ENCODE measurements around the gene DGAT2L6.
A peak's percentile ranks its signal among the peaks of the same experiment; 100 is the strongest.

The DGAT2L6 gene, protein sequence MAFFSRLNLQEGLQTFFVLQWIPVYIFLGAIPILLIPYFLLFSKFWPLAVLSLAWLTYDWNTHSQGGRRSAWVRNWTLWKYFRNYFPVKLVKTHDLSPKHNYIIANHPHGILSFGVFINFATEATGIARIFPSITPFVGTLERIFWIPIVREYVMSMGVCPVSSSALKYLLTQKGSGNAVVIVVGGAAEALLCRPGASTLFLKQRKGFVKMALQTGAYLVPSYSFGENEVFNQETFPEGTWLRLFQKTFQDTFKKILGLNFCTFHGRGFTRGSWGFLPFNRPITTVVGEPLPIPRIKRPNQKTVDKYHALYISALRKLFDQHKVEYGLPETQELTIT

DNA sequence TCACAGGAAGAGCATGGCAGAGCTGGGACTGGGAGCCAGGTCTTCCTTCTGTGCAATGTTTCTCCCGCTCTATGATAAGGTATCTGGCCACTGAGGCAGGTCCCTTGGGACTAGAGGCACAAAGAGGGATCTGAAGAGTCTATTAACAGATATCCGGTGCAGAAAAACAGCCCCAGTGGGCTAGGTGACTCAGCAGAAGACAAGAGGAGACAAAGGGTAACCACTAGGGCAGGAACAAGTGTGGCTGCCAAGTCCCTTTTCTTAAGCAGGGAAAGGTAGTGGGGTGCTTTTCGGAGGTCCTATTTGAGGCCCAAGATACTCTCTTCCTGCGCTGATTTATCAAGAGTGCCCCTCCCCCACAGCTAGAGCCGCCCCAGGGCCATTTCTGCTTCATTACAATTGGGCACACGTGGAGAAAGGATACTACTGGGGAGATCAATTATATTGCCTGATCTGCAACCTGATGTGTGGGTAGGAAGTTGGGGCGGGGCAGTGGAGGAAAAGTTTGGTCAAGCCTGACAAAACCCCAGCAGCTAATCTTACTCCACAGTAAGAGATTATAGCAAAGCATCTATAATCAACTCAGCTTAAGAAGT is at the start of gene DGAT2L6:
TSS of gene DGAT2L6 (plus strand) at position 546 of the 596 bp plus-strand sequence. CDS start 100 bp downstream, outside the sequence.
- DNase-seq, result no peak

DNA sequence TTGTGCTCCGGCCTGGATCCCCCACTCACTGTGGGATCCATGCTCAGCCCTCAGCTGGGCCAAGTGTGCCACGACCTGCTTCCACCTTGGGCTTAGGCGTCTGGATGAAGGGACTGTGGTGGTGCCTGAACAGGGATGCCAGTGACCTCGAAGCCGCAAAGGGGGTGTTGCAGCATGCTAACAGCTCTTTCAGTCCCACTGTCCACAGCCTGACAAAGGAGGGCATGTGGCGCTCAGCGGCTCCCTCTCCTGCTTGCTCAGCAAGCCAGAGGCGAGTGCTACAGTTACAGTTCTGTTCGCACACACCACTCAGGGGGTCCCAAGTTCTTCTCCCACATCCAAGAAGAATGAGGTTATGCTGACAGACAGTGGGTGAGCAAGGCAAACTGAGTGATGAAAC is 49.2 kb upstream of the DGAT2L6 start:
- no peak for DNase-seq

- no peak for DNase-seq
Measured at GRCh38 chrX:70129816-70130215, 47.5 kb upstream of the DGAT2L6 start.

DNA sequence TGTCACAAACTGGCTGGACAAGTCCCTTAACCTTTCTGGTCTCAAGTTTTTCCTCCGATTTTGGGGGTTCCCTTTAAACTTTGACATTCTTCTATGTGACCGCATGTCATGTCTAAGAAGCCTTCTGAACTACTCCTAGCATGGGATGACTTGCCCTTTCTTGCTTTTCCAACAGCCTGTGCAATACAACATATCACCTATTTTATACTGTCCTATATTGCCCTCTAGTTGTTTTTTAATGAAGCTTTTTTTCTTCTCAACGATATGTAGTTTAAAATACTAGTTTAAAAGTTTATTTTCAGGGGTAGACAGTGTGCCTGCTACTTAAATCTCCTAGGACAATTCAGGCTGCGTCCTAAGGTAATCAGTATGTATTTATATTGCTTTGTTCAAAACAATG is 45.1 kb upstream of the DGAT2L6 start:
- no peak for DNase-seq

- no peak for DNase-seq
Measured at GRCh38 chrX:70132877-70133302, 44.4 kb upstream of the DGAT2L6 start.

- DNase-seq, result peak; percentile 58
Measured at GRCh38 chrX:70133303-70134115, 43.8 kb upstream of the DGAT2L6 start, which contains the start of gene IGBP1. IGBP1 (plus strand) TSS chrX:70133447; CDS start chrX:70133948, 501 bp downstream.

GRCh38 chrX:70134116-70134477 is 43.2 kb upstream of the DGAT2L6 start:
- DNase-seq, result no peak

- DNase-seq, result no peak
Measured at GRCh38 chrX:70138622-70139021, 38.7 kb upstream of the DGAT2L6 start.

DNA sequence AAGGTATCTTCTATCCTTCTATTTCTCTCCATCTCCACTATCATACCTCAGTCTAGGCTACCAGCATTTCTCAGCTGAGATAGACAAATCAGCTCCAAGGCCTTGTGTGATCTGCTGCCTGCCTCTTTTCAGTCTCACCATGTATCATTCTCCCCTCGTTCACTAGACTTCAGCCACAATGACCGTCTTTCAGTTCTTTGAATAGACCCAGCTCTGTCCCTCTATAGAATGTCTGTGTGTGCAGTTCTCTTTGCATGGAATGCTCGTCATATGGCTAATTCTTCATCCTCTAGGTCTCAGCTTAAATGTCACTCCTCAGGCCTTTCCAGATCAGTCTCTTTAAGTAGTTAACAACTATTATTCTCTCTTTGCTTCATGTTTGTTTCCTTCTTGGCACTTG is 37.5 kb upstream of the DGAT2L6 start:
- no peak for DNase-seq

DNA sequence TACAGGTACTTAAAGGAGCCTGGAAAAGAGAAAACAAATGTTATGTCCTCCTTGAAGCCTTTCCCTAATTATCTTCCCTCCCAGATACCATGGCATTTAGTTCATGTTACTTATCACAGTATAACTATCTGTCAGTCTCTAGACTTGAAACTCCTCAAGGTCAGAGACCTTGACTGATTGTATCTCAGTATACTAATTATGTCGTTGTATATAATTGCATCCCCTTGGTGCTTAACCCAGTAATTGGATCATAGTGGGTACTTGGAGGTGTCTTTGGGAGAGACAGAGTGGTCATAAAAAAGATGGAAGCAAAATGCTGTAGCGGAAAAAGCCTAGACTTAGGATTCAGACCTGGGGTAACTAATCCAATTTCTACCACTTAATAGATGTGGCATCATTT is 35.9 kb upstream of the DGAT2L6 start:
- DNase-seq, result no peak

GRCh38 chrX:70166601-70167590 is 10.4 kb upstream of the DGAT2L6 start:
- no peak for DNase-seq

DNA sequence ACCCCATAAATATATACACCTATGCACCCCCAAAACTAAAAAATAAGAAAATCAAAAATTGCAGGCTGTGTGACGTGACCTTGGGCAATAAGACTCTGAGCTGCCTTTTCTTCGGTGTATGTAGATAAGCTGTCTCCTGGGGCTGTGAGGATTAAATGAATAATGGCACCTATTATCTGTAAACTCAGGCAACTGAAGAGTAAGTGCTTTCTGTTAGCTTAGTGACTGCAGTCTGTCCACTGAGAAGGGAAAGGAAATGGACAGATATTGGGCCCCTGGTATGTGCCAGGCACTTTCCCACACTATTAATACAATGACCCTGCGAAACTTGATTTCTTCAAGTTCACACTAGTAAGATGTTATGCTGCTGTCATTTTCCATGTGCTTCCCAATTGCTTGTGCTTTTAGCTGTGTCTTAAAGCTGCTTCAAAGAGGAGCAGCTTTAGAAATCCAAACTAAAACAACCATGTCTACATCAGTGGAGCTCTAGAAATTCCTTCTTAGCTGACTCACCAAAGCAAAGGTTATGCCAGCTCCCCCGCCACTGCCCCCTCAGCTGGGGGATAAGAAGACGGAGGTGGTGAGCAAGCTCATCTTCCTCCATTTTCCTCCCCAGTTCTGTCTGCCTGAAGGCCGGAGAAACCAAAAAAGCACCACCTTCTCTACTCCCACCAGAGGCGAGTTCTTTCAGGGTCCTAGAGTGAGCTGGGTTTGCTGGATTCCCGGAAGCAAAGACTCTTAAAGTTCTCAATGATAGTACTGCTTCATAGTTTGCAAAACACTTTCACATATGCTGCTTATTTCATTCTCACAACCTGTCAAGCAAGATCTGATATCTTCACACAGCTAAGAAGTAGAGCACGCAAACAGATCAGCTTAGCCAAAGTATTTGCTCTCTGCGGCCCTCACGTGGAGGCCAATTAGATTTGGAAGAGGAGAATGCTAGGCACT is 8.8 kb upstream of the DGAT2L6 start:
- DNase-seq, result no peak

DNA sequence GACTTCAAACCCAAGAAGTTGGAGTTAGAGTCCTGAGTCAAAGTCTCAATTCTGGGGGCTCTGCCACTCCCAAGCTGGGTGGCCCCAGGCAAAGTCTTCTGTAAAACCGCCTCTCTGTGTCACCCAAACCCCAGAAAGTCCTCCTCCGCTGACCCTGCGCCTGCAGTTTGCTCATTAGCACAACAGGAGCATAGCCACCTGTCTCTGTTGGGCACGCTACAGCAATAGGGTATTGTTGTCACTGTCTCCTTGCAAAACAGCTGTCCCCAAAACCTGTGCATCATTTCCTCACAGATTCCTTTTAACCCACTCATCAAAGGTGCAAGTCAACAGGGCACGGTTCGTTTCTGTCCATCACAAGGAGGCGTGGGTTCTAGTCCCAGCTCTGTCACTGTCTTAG is 8.0 kb upstream of the DGAT2L6 start:
- no peak for DNase-seq

GRCh38 chrX:70171624-70172023 is 5.7 kb upstream of the DGAT2L6 start:
- no peak for DNase-seq

DNA sequence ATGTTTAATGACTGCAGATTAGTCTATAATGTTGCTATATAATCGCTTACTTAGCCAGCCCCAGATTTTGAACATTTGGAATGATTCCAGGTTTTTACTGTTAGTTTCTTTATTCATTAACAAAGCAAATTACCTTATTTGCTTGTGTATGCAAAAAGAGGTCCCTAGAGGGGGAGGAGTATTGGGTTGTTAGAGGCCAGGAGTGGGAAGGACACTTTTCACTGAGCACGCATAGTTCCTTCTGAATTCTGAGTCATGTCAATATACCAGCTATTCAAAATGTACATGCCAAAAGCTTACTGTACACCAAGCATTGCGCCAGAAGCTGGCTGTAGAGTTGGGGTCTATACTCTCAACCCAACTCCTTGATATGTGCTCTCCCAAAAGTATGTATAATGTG is 5.1 kb upstream of the DGAT2L6 start:
- no peak for DNase-seq

DNA sequence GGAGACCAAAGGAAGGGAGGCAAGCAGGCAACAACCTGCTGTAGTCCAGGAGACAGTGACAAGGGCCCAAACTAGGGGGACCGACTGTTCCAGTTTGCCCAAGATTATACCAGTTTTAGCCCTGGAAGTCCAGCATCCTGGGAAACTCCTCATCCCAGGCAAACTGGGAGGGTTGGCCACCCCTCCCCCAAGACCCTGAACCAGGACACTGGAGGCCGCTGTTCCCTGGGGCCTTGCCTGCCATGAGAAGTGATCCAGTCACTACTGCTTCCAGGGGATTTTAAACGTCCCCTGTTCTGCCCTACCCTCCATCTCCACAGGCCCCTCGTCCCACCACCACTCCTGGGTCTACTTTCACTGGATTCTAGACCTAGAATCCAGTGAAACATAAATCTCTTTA is 4.3 kb upstream of the DGAT2L6 start:
- DNase-seq, result no peak

DNA sequence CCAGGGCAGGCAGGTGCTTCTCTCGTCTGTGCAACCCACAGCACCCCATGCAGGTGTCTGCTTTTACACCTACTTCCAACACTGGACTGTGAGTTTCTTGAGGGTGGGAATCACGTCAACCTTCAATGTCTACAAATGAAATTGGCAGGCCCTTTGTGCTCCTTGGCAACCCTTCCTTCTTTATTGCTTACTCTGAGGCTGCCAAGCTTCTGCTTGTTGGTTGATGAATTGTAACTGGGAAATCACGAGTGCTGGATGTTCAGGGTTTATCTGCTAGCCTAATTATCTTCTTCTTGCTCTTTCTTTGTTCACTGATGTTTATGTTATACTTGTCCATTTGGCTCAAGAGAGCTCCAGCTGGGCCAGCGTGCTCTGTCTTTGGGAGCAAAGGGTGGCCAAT is 2.5 kb upstream of the DGAT2L6 start:
- DNase-seq, result no peak

- DNase-seq, result no peak
Measured at GRCh38 chrX:70175338-70175737, 1.9 kb upstream of the DGAT2L6 start.

DNA sequence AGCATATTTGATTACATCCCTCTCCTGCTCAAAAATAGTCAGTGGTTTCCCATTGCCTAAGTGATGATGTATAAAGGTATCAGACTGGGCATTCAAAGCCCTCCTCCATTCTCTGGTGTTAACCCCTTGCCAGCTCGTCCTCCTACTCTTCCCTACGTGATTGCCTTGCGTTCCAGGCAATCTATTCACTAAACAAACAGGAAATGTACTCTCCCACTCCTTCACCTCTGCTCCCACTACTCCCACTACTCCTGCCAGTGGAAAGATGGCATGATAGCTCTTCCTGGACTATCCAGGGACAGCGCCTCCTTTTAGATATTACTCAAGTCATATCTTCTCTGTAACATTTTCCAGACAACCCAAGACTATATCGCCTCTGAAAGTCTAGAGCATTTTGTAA is 5.8 kb downstream of the DGAT2L6 start:
- no peak for DNase-seq

GRCh38 chrX:70190225-70190624 is 12.9 kb downstream of the DGAT2L6 start:
- no peak for DNase-seq

GRCh38 chrX:70196961-70197720 is 19.9 kb downstream of the DGAT2L6 start:
- DNase-seq, result peak; percentile 28
